HEK293 (cell line): ENCODE data around the gene MTCH2.

Experiments
- ZNF426 ChIP-seq: fragments of 450-650 bp; formaldehyde crosslinking; IDR thresholded peaks from 2 replicates; pipeline ENCODE4 v1.5.1; 2017; ENCODE audit warnings: missing biosample characterization, missing genetic modification characterization, mild to moderate bottlenecking, inconsistent platforms, moderate library complexity
- ZNF645 ChIP-seq: fragments of 450-650 bp; formaldehyde crosslinking; IDR thresholded peaks from 2 replicates; pipeline ENCODE4; 2016; ENCODE audit warnings: missing biosample characterization, missing genetic modification characterization

GRCh38 chr11:47642099-47642855 is at the start of gene MTCH2:
- TF ChIP-seq ZNF645 (tag by site-specific recombination) (no peak), ZNF426 (tag by site-specific recombination) (no peak)
